ENCODE data around the gene FAM200A. TPM values are rescaled to one million over a fixed set of nuclear protein-coding genes. Genes with fewer than 3 reads are reported as not detected.
A peak's percentile ranks its signal among the peaks of the same experiment; 100 is the strongest.

FAM200A gene
- total RNA-seq, 1 experiment from 2014 or later: 5.2 TPM

- no peaks in the 10 kb centered on the region for H3K27me3 Mint-ChIP-seq (ENCODE audit: insufficient read depth, unreplicated experiment)
Observed at GRCh38 chr7:99514050-99514449, 37.9 kb downstream of the FAM200A start.

GRCh38 chr7:99505324-99505662, 46.6 kb downstream of the FAM200A start:
- intact Hi-C loops (cut with micrococcal nuclease; ENCODE audit: unreplicated experiment): loop anchor here (10.0 kb wide), 1 partner anchor 190 kb away; no protein-coding TSS in a partner anchor
- peak overlapping the region; percentile 85 for H3K4me3 Mint-ChIP-seq (ENCODE audit: unreplicated experiment)

More at GRCh38 chr7:99514050-99514449, 37.9 kb downstream of the FAM200A start:
- no peak for DNase-seq
- H3K9me3 Mint-ChIP-seq (ENCODE audit: unreplicated experiment): no peaks in the 10 kb centered on the region
- H3K36me3 ChIP-seq (ENCODE audit: control insufficient read depth, insufficient read depth, low read length): peaks cover 2% of the 10 kb centered on the region
- H3K4me1 ChIP-seq: no peaks in the 10 kb centered on the region
- no peaks in the 10 kb centered on the region for H3K9me3 ChIP-seq
- no peaks in the 10 kb centered on the region for H3K4me1 Mint-ChIP-seq (ENCODE audit: low read depth, unreplicated experiment)
- POLR2A ChIA-PET: no interaction called here
- intact Hi-C loops (cut with micrococcal nuclease; ENCODE audit: unreplicated experiment): no loop called here
- CTCF ChIA-PET: no interaction called here
- H3K4me3 Mint-ChIP-seq (ENCODE audit: unreplicated experiment): no peak overlapping the region
- TF ChIP-seq, protein P1, sequence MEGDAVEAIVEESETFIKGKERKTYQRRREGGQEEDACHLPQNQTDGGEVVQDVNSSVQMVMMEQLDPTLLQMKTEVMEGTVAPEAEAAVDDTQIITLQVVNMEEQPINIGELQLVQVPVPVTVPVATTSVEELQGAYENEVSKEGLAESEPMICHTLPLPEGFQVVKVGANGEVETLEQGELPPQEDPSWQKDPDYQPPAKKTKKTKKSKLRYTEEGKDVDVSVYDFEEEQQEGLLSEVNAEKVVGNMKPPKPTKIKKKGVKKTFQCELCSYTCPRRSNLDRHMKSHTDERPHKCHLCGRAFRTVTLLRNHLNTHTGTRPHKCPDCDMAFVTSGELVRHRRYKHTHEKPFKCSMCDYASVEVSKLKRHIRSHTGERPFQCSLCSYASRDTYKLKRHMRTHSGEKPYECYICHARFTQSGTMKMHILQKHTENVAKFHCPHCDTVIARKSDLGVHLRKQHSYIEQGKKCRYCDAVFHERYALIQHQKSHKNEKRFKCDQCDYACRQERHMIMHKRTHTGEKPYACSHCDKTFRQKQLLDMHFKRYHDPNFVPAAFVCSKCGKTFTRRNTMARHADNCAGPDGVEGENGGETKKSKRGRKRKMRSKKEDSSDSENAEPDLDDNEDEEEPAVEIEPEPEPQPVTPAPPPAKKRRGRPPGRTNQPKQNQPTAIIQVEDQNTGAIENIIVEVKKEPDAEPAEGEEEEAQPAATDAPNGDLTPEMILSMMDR (IDR thresholded peaks at IDR 0.05; ENCODE audit: insufficient read depth in 1 of 2, low read depth in 1 of 2, low read length in 1 of 2, severe bottlenecking in 1 of 2, unreplicated experiment in 1 of 2): no peak
- H3K27me3 ChIP-seq (replicated peaks; ENCODE audit: control insufficient read depth, insufficient read depth, low read length): no peaks in the 10 kb centered on the region
- BruUV-seq (replicated peaks): no TSS peak
- H3K27ac Mint-ChIP-seq (ENCODE audit: unreplicated experiment): no peak overlapping the region
- H3K4me3 ChIP-seq (ENCODE audit: low read depth, low read length): no peak overlapping the region
- peaks cover 57% of the 10 kb centered on the region for H3K36me3 Mint-ChIP-seq (ENCODE audit: insufficient read depth, unreplicated experiment)

DNA sequence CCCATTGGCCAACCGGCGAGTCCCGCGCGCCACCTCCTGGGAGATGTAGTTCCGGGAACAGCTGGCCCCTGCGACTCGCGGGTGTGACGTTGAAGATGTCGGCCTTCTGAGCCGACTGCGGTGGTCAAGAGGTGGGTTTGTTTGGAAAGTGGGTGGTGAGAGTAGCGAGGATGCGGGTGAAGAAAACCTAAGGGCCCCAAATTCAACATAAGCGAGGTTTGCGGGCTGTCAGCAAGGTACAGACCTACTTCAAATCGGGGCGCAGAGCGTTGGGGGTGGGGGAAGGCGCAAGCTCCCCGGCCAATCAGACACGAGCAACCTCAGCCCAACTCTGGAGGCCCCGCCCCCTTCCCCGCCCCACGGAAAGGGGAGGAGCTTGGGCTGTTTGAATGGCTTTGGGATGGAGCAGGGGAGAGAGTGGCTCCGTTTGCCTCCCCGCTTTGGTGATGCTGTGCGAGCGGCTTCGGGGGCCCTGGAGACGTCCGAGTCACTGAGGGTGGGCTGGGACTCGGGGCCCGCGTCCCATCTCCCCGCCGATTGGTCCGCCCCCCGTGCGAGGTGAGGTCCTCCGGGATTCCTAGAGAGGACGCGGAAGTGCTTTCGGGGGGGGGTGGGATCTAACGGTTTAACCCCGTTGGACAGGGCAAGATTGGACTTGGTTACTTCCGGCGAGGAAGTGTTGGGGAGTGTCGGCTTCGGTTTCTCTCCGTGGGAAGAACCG, 47.2 kb downstream of the FAM200A start, which contains the start of gene ZKSCAN5:
Gene ZKSCAN5 (plus strand): TSS at position 60 of the 721 bp plus-strand sequence. CDS start 1,383 bp downstream, outside the sequence.
- POLR2A ChIA-PET: interaction anchor here (0.5 to 1.5 kb wide), 11 partner anchors 17 to 325 kb away, joined by 3 to 12 read pairs (median 3); partner anchors contain the start of genes FAM200A and ZSCAN25
- no peaks in the 10 kb centered on the region for H3K27me3 Mint-ChIP-seq (ENCODE audit: insufficient read depth, unreplicated experiment)
- H3K4me1 ChIP-seq: no peaks in the 10 kb centered on the region; the same call in 1 of the 2 replicates
- H3K4me3 Mint-ChIP-seq (ENCODE audit: unreplicated experiment): peak within 1 kb of the TSS; percentile 85
- intact Hi-C loops (cut with micrococcal nuclease; ENCODE audit: unreplicated experiment): loop anchor here (1.0 to 10.0 kb wide), 2 partner anchors 48 to 190 kb away; partner anchors contain the start of gene FAM200A
- H3K27ac Mint-ChIP-seq (ENCODE audit: unreplicated experiment): peak within 1 kb of the TSS; percentile 91
- TF ChIP-seq, protein P1 (IDR thresholded peaks at IDR 0.05; ENCODE audit: insufficient read depth in 1 of 2, low read depth in 1 of 2, low read length in 1 of 2, severe bottlenecking in 1 of 2, unreplicated experiment in 1 of 2): no peak
- peak within 1 kb of the TSS; percentile 68 for H3K4me3 ChIP-seq (ENCODE audit: low read depth, low read length)
- no peaks in the 10 kb centered on the region for H3K27me3 ChIP-seq (replicated peaks; ENCODE audit: control insufficient read depth, insufficient read depth, low read length)
- peak; percentile 96 to 99 for DNase-seq
- CTCF ChIA-PET: interaction anchor here (0.7 to 1.2 kb wide), 2 partner anchors 14 to 415 kb away, joined by 3 read pairs; partner anchors contain the start of gene TRIM4
- H3K4me1 Mint-ChIP-seq (ENCODE audit: low read depth, unreplicated experiment): peaks cover 6% of the 10 kb centered on the region
- H3K36me3 Mint-ChIP-seq (ENCODE audit: insufficient read depth, unreplicated experiment): peaks cover 33% of the 10 kb centered on the region
- H3K36me3 ChIP-seq (ENCODE audit: control insufficient read depth, insufficient read depth, low read length): no peaks in the 10 kb centered on the region
- BruUV-seq (replicated peaks): no TSS peak
- no peaks in the 10 kb centered on the region for H3K9me3 ChIP-seq
- no peaks in the 10 kb centered on the region for H3K9me3 Mint-ChIP-seq (ENCODE audit: unreplicated experiment)

More at GRCh38 chr7:99505324-99505662, 46.6 kb downstream of the FAM200A start:
- Histone ChIP-seq H3K36me3 (ENCODE audit: control insufficient read depth, insufficient read depth, low read length) (no peaks in the 10 kb centered on the region), H3K4me1 (no peaks in the 10 kb centered on the region; the same call in 1 of the 2 replicates), H3K4me3 (ENCODE audit: low read depth, low read length) (peak overlapping the region; percentile 68), H3K27me3 (replicated peaks; ENCODE audit: control insufficient read depth, insufficient read depth, low read length) (no peaks in the 10 kb centered on the region), H3K9me3 (no peaks in the 10 kb centered on the region)
- Mint-ChIP-seq H3K36me3 (ENCODE audit: insufficient read depth, unreplicated experiment) (peaks cover 30% of the 10 kb centered on the region), H3K27me3 (ENCODE audit: insufficient read depth, unreplicated experiment) (no peaks in the 10 kb centered on the region), H3K4me1 (ENCODE audit: low read depth, unreplicated experiment) (peaks cover 6% of the 10 kb centered on the region), H3K9me3 (ENCODE audit: unreplicated experiment) (no peaks in the 10 kb centered on the region), H3K27ac (ENCODE audit: unreplicated experiment) (peak overlapping the region; percentile 91)
- no peak for DNase-seq
- BruUV-seq (replicated peaks): no TSS peak
- TF ChIP-seq, protein P1 (IDR thresholded peaks at IDR 0.05; ENCODE audit: insufficient read depth in 1 of 2, low read depth in 1 of 2, low read length in 1 of 2, severe bottlenecking in 1 of 2, unreplicated experiment in 1 of 2): no peak
- POLR2A ChIA-PET: interaction anchor here (0.5 to 1.5 kb wide), 5 partner anchors 39 to 325 kb away, joined by 3 to 12 read pairs (median 4); partner anchors contain the start of genes FAM200A and ZSCAN25
- CTCF ChIA-PET: interaction anchor here (1.2 kb wide), 1 partner anchor 414 kb away, joined by 3 read pairs; the partner anchor contains the start of gene TRIM4

Data from Caco-2 (cell line).